GM18909 (cell line): ENCODE measurements around the gene RFFL.

Source experiments
- ATAC-seq: cut with Tn5 transposase; IDR thresholded peaks from one replicate; pipeline ENCODE4 v1.9.1; 2021; ENCODE audit warnings: mild to moderate bottlenecking; ENCODE audit not compliant: unreplicated experiment, poor library complexity

Gene RFFL

GRCh38 chr17:34981538-34982241, 81.8 kb downstream of the RFFL start:
- no peak for ATAC-seq

GRCh38 chr17:34980681-34981537, 82.6 kb downstream of the RFFL start:
- ATAC-seq: peak; percentile 78

- ATAC-seq: peak; percentile 86
These were observed 83.2 kb downstream of the RFFL start, which contains the start of gene LIG3 for GRCh38 chr17:34980353-34980680. LIG3 (plus strand) TSS chr17:34980512; CDS start chr17:34983006, 2,494 bp downstream.

- ATAC-seq: no peak
These were observed 83.7 kb downstream of the RFFL start for GRCh38 chr17:34979650-34980352.

GRCh38 chr17:34979153-34979552, 84.4 kb downstream of the RFFL start:
- no peak for ATAC-seq

GRCh38 chr17:34974794-34975785, 88.4 kb downstream of the RFFL start:
- ATAC-seq: no peak

GRCh38 chr17:34974179-34974578, 89.3 kb downstream of the RFFL start:
- ATAC-seq: no peak

- ATAC-seq: peak; percentile 94
These were observed 102.2 kb downstream of the RFFL start, which contains the start of the genes CCT6B and ZNF830 for GRCh38 chr17:34961093-34961911. CCT6B (minus strand) TSS chr17:34961460; CDS start chr17:34961393, 67 bp downstream. ZNF830 (plus strand) TSS chr17:34961540; CDS start chr17:34961567, 27 bp downstream.

GRCh38 chr17:34958438-34958837, 105.1 kb downstream of the RFFL start:
- no peak for ATAC-seq
